GM12864 (cell line): ENCODE data around the gene DBP.

Source experiments
- DNase-seq: peaks from one replicate; pipeline ENCODE4 v3.0.0-alpha.2; 2011; ENCODE audit warnings: low read depth
- H3K4me3 ChIP-seq: 2 replicates; pipeline ENCODE4 v1.5.1; 2011; ENCODE audit warnings: mild to moderate bottlenecking, low read depth, low read length, control low read depth
- TF ChIP-seq, protein P1 (sequence below): IDR thresholded peaks from 2 replicates; pipeline ENCODE4 v1.5.1; 2011; ENCODE audit warnings: low read depth, mild to moderate bottlenecking, moderate library complexity, low read length, control low read depth, inconsistent platforms; ENCODE audit errors: missing control alignments

DBP gene

DNA sequence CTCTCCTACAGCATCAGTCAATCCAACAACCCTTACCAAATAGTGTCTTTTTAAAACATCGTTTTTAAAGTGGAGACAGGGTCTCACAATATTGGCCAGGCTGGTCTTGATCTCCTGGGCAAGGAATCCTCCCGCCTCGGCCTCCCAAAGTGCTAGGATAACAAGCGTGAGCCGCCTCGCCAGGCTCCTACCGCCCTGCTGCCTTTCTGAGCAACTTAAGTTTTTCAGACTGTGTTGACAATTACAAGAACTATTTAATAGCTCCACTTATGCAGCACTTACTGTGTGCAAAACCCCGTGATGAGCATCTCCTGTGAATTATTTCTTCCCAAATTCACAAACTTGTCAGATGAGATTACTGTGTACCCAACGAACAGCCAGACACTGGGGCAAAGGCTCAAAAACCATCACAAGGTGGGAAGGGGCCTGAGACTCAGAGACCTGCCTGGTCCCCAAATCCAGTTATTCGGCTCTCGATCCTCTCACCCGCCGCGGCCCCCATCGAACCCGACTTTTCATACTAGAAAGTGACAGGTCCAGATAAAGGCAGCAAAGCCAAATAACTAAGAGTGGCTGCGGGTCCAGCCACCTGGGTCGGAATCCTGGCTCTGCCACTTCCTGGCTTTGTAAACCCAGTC lies 18.8 kb downstream of the DBP start:
- TF ChIP-seq, protein P1, sequence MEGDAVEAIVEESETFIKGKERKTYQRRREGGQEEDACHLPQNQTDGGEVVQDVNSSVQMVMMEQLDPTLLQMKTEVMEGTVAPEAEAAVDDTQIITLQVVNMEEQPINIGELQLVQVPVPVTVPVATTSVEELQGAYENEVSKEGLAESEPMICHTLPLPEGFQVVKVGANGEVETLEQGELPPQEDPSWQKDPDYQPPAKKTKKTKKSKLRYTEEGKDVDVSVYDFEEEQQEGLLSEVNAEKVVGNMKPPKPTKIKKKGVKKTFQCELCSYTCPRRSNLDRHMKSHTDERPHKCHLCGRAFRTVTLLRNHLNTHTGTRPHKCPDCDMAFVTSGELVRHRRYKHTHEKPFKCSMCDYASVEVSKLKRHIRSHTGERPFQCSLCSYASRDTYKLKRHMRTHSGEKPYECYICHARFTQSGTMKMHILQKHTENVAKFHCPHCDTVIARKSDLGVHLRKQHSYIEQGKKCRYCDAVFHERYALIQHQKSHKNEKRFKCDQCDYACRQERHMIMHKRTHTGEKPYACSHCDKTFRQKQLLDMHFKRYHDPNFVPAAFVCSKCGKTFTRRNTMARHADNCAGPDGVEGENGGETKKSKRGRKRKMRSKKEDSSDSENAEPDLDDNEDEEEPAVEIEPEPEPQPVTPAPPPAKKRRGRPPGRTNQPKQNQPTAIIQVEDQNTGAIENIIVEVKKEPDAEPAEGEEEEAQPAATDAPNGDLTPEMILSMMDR: no peak
- DNase-seq: no peak

DNA sequence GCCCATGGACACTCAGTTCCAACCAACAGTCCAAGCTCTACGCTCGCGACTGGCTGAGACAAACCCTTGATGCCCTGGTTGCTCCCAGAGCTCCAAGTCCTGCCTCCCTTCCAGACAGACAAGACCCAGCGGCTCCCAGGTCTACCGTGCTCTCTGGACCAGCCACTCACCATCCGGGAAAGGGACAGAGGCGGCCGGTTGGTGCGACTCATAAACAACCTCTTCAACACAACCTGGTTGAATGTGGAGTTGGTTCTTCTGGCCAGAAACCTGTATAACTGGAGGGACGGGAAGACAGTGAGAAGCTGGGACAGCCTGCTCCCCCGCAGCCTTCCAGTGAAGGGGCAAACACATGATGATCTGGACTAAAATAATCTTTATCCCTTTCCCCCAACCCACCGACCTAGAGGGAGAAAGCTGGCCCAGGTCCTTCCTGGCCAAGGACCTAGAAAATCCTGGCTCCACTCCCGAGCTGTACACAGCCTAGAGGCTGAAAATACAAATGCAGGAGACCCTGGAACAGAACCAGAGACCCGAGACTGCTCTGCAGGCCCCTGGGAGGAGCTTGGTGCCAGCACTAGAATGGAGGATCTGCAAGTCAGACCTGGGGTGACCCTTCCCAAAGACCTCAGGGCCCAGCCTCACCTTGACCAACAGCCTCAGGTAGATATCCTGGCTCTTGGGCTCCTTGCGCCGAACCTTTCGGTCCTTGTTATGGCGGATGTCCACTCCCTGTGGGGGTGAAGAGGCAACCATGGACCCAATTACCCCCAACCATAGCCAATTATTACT lies 19.8 kb downstream of the DBP start:
- no peak for DNase-seq
- TF ChIP-seq, protein P1: no peak
- peak overlapping the region; percentile 93 for H3K4me3 ChIP-seq

More for the DNA sequence above, 18.8 kb downstream of the DBP start:
- peak overlapping the region; percentile 93 for H3K4me3 ChIP-seq

GRCh38 chr19:48616491-48617056 lies 20.6 kb downstream of the DBP start:
- DNase-seq: no peak
- H3K4me3 ChIP-seq: peak overlapping the region; percentile 93
- TF ChIP-seq, protein P1: no peak

DNA sequence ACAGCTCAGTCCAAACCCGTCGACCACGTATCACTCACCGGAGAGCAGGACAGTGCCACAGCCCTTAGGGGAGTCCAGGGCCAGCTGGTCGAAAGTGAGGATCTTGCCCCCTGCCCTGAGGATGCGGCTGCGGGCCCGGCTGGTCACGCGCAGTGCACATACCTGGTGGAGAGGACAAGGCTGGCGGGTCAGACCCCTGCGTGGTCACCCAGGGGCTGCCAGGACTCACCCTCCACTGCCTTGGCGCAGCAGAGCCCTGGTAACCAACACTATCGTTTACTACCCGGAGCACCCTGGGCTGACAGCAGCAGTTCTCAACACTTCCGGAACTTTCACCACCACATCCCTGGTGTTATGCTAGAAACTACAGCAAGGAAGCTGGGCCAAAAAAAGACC lies 21.1 kb downstream of the DBP start:
- no peak overlapping the region for H3K4me3 ChIP-seq
- DNase-seq: no peak
- TF ChIP-seq, protein P1: no peak

- no peak overlapping the region for H3K4me3 ChIP-seq
- TF ChIP-seq, protein P1: no peak
- DNase-seq: no peak
Measured at GRCh38 chr19:48615231-48616040, 21.7 kb downstream of the DBP start.

DNA sequence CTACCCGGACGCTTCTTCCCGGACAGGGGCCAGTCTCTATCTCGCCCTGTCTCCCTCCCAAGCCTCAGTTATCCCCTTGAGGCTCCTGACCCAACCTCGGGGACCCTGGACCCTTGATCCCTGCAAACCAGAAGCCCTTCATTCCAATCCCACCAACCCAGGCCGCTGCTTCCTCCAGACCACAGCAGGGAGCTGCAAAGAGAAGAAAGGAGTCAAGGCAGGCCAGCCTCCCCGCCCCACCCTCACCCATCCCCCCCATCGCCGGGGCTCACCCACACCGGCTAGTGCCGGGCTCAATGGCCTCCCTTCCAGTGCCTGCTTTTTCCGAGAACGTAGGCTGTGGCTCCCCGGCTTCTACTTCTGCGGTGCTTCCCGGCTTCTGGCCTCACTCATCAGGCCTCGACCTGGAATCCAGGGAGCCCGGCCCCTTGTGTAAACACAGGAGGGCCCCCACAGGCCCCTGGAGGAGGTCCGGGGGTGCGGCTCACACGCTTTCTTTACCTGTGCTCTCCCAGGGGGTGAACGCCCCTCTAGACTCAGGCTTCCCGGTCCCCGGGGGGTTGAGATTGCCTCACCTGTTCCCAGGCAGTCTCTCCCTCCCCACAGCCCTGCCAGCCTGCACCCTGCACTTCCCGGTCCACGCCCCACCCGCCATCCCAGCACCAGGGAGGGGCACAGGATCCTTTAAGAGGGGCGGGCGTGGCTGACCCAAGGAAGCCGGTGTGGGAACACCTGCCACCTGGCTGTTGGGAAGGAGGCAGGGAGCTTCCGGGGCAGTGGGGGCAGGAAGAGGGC lies 22.5 kb downstream of the DBP start, which contains the start of gene FAM83E:
FAM83E (minus strand) TSS at position 641 of the 795 bp plus-strand sequence. CDS start 1,704 bp downstream, outside the sequence.
- no peak for DNase-seq
- TF ChIP-seq, protein P1: no peak
- no peak within 1 kb of the TSS for H3K4me3 ChIP-seq
